SK-N-SH (cell line): ENCODE measurements around the gene GJC3.

Source experiments
- CHD2 ChIP-seq: fragments of 150-350 bp; IDR thresholded peaks from 2 replicates; pipeline ENCODE4 v1.6.1; 2018; ENCODE audit warnings: low read length; ENCODE audit not compliant: partially characterized antibody
- CTCF ChIP-seq: fragments of 200-600 bp; sonication (generic); IDR thresholded peaks from 2 replicates; pipeline ENCODE4 v1.6.1; 2017; ENCODE audit warnings: antibody characterized with exemption, mild to moderate bottlenecking, moderate library complexity
- EP300 ChIP-seq, 2 experiments: IDR thresholded peaks; 2 replicates each; pipeline versions ENCODE4 v1.4.0 to v1.6.1; 2012; ENCODE audit warnings: borderline replicate concordance in 1 of 2, low read depth in 1 of 2, low read length in 1 of 2
- FOXM1 ChIP-seq: IDR thresholded peaks from 2 replicates; pipeline ENCODE4 v1.4.0; 2012; ENCODE audit warnings: low read depth, mild to moderate bottlenecking
- GABPA ChIP-seq: IDR thresholded peaks from 2 replicates; pipeline ENCODE4 v1.4.0; 2012; ENCODE audit warnings: low read depth, mild to moderate bottlenecking
- JUND ChIP-seq: IDR thresholded peaks from 2 replicates; pipeline ENCODE4 v1.4.0; 2012
- MAX ChIP-seq: IDR thresholded peaks from 2 replicates; pipeline ENCODE4 v1.4.0; 2012; ENCODE audit warnings: low read depth
- MXI1 ChIP-seq: IDR thresholded peaks from 2 replicates; pipeline ENCODE4 v1.6.1; 2012; ENCODE audit warnings: mild to moderate bottlenecking, low read depth, low read length, improper control_type of control experiment
- NFIC ChIP-seq: IDR thresholded peaks from 2 replicates; pipeline ENCODE4 v1.4.0; 2012; ENCODE audit warnings: borderline replicate concordance
- POLR2AphosphoS5 ChIP-seq: IDR thresholded peaks from 2 replicates; pipeline ENCODE4 v1.6.1; 2012; ENCODE audit warnings: low read depth, low read length
- RAD21 ChIP-seq: IDR thresholded peaks from 2 replicates; pipeline ENCODE4 v1.6.1; 2012; ENCODE audit warnings: mild to moderate bottlenecking, low read length
- RCOR1 ChIP-seq: fragments of 150-350 bp; IDR thresholded peaks from 2 replicates; pipeline ENCODE4 v1.6.1; 2017; ENCODE audit warnings: antibody characterized with exemption, low read length
- RFX5 ChIP-seq: IDR thresholded peaks from 2 replicates; pipeline ENCODE4 v1.6.1; 2012; ENCODE audit warnings: mild to moderate bottlenecking, improper control_type of control experiment, low read length
- TCF12 ChIP-seq: IDR thresholded peaks from 2 replicates; pipeline ENCODE4 v1.4.0; 2012

GRCh38 chr7:99893280-99893679, 36.1 kb downstream of the GJC3 start:
- TF ChIP-seq MXI1: no peak
- TF ChIP-seq FOXM1: no peak
- TF ChIP-seq RCOR1: no peak
- no peak for TF ChIP-seq CTCF
- no peak for TF ChIP-seq CHD2
- TF ChIP-seq POLR2AphosphoS5: no peak
- no peak for TF ChIP-seq TCF12
- TF ChIP-seq EP300 (IDR thresholded peaks at IDR 0.05; ENCODE audit: borderline replicate concordance in 1 of 2, low read depth in 1 of 2, low read length in 1 of 2): no peak
- TF ChIP-seq RFX5: no peak
- TF ChIP-seq GABPA: no peak
- TF ChIP-seq MAX: no peak
- no peak for TF ChIP-seq NFIC
- TF ChIP-seq RAD21: no peak
- no peak for TF ChIP-seq JUND
